Measurements from ENCODE around the gene DDX41.

Gene DDX41

GRCh38 chr5:177542816-177543465 is 26.2 kb upstream of the DDX41 start:
- intact Hi-C loops (cut with DNase I; ENCODE audit: low total_unique reads): no loop called here
- no peak for TF ChIP-seq CTCF (IDR thresholded peaks at IDR 0.05)
- no peaks in the 10 kb centered on the region for H3K9me3 ChIP-seq
- no peak overlapping the region for H3K4me3 ChIP-seq
- no peak for DNase-seq
- H3K4me1 ChIP-seq: peaks cover 3 to 88% (median 70%) of the 10 kb centered on the region in 4 donors
- H3K36me3 ChIP-seq: peaks cover 0 to 12% (median 0%) of the 10 kb centered on the region in 3 donors
- H3K27me3 ChIP-seq: no peaks in the 10 kb centered on the region
- peak overlapping the region; percentile 28 to 71 for H3K27ac ChIP-seq

- Histone ChIP-seq H3K4me1 (peaks cover 14 to 89% (median 69%) of the 10 kb centered on the region in 4 donors), H3K27me3 (no peaks in the 10 kb centered on the region), H3K36me3 (peaks cover 8 to 30% (median 18%) of the 10 kb centered on the region in 3 donors), H3K27ac (peak overlapping the region in 1 of 2 donors; percentile 79), H3K9me3 (no peaks in the 10 kb centered on the region), H3K4me3 (no peak overlapping the region)
- no peak for DNase-seq
- intact Hi-C loops (cut with DNase I; ENCODE audit: low total_unique reads): no loop called here
- no peak for TF ChIP-seq CTCF (IDR thresholded peaks at IDR 0.05)
Observed at GRCh38 chr5:177540438-177540837, 23.7 kb upstream of the DDX41 start.

GRCh38 chr5:177539411-177539810 is 22.6 kb upstream of the DDX41 start:
- Histone ChIP-seq H3K9me3 (no peaks in the 10 kb centered on the region), H3K27ac (peak overlapping the region; percentile 76 to 79), H3K4me1 (peaks cover 14 to 89% (median 64%) of the 10 kb centered on the region in 4 donors), H3K27me3 (no peaks in the 10 kb centered on the region), H3K4me3 (no peak overlapping the region), H3K36me3 (peaks cover 8 to 30% (median 25%) of the 10 kb centered on the region in 3 donors)
- no peak for TF ChIP-seq CTCF (IDR thresholded peaks at IDR 0.05)
- intact Hi-C loops (cut with DNase I; ENCODE audit: low total_unique reads): no loop called here
- peak in 1 of 2 donors; percentile 40 for DNase-seq

- no peak for DNase-seq
- Histone ChIP-seq H3K36me3 (peaks cover 8 to 32% (median 28%) of the 10 kb centered on the region in 3 donors), H3K27me3 (no peaks in the 10 kb centered on the region), H3K4me3 (no peak overlapping the region), H3K4me1 (peaks cover 14 to 89% (median 60%) of the 10 kb centered on the region in 4 donors), H3K27ac (peak overlapping the region; percentile 76 to 79), H3K9me3 (no peaks in the 10 kb centered on the region)
- no peak for TF ChIP-seq CTCF (IDR thresholded peaks at IDR 0.05)
- intact Hi-C loops (cut with DNase I; ENCODE audit: low total_unique reads): no loop called here
Observed at GRCh38 chr5:177538876-177539275, 22.1 kb upstream of the DDX41 start.

- H3K4me1 ChIP-seq: peaks cover 14 to 77% (median 53%) of the 10 kb centered on the region in 4 donors
- no peak overlapping the region for H3K4me3 ChIP-seq
- TF ChIP-seq CTCF (IDR thresholded peaks at IDR 0.05): no peak
- H3K27me3 ChIP-seq: no peaks in the 10 kb centered on the region
- peaks cover 8 to 43% (median 38%) of the 10 kb centered on the region in 3 donors for H3K36me3 ChIP-seq
- H3K9me3 ChIP-seq: no peaks in the 10 kb centered on the region
- H3K27ac ChIP-seq: peak overlapping the region; percentile 76 to 79
- intact Hi-C loops (cut with DNase I; ENCODE audit: low total_unique reads): no loop called here
- peak; percentile 60 to 89 for DNase-seq
Observed at GRCh38 chr5:177537389-177538361, 20.9 kb upstream of the DDX41 start.

Measured in tibial artery (tissue), 4 donors.